EL (cell line): Measurements from ENCODE around the gene PRKAR1A.
"Not testable (repeated sequence)": the region's sequence is repeated elsewhere in the genome, so short reads cannot be mapped to it uniquely, and the experiment has no call there.

Experiments used
- DNase-seq: peaks from one replicate; pipeline ENCODE4 v3.0.0-alpha.2; 2016

Gene PRKAR1A

GRCh38 chr17:68581863-68582645 lies 69.8 kb downstream of the PRKAR1A start:
- DNase-seq = no peak

- not testable (repeated sequence) for DNase-seq
Observed at GRCh38 chr17:68582867-68583266, 70.6 kb downstream of the PRKAR1A start.

GRCh38 chr17:68584581-68585303 lies 72.5 kb downstream of the PRKAR1A start:
- DNase-seq = no peak

GRCh38 chr17:68585643-68586042 lies 73.4 kb downstream of the PRKAR1A start:
- DNase-seq = no peak

- DNase-seq = no peak
Observed at GRCh38 chr17:68587026-68587425, 74.8 kb downstream of the PRKAR1A start.

- DNase-seq = no peak
Observed at GRCh38 chr17:68587847-68588246, 75.6 kb downstream of the PRKAR1A start.

- DNase-seq = no peak
Observed at GRCh38 chr17:68588362-68588761, 76.1 kb downstream of the PRKAR1A start.

- DNase-seq = no peak
Observed at GRCh38 chr17:68589086-68589485, 76.9 kb downstream of the PRKAR1A start.

- DNase-seq = no peak
Observed at GRCh38 chr17:68591583-68591982, 79.4 kb downstream of the PRKAR1A start.

GRCh38 chr17:68592009-68592408 lies 79.8 kb downstream of the PRKAR1A start:
- DNase-seq = no peak

GRCh38 chr17:68592682-68593641 lies 80.7 kb downstream of the PRKAR1A start:
- no peak for DNase-seq

- no peak for DNase-seq
Observed at GRCh38 chr17:68594552-68594951, 82.3 kb downstream of the PRKAR1A start.

- no peak for DNase-seq
Observed at GRCh38 chr17:68595496-68595895, 83.3 kb downstream of the PRKAR1A start.

- no peak for DNase-seq
Observed at GRCh38 chr17:68595986-68596385, 83.8 kb downstream of the PRKAR1A start.

- DNase-seq = no peak
Observed at GRCh38 chr17:68596411-68596945, 84.2 kb downstream of the PRKAR1A start.

- DNase-seq = no peak
Observed at GRCh38 chr17:68598074-68598473, 85.8 kb downstream of the PRKAR1A start.

GRCh38 chr17:68598545-68598961 lies 86.3 kb downstream of the PRKAR1A start:
- no peak for DNase-seq

GRCh38 chr17:68599091-68599490 lies 86.9 kb downstream of the PRKAR1A start:
- DNase-seq = peak; percentile 39

GRCh38 chr17:68599552-68600066 lies 87.4 kb downstream of the PRKAR1A start:
- no peak for DNase-seq

GRCh38 chr17:68600067-68600930 lies 88.1 kb downstream of the PRKAR1A start:
- no peak for DNase-seq
